GM12891 (cell line): Measurements from ENCODE around the gene PMP22.

ENCODE experiments used
- POLR2AphosphoS5 ChIP-seq: IDR thresholded peaks from 2 replicates; pipeline ENCODE4 v1.6.1; 2011; ENCODE audit warnings: low read depth, low read length, control low read depth
- TAF1 ChIP-seq: IDR thresholded peaks from 2 replicates; pipeline ENCODE4 v1.6.1; 2011; ENCODE audit warnings: low read depth, low read length, control low read depth

GRCh38 chr17:15263206-15263579 is 1.9 kb downstream of the PMP22 start:
- TF ChIP-seq POLR2AphosphoS5: no peak
- no peak for TF ChIP-seq TAF1
